Left renal pelvis (tissue), 4 donors: ENCODE data around the gene RTF1. TPM values are rescaled to one million over a fixed set of nuclear protein-coding genes. Genes with fewer than 3 reads are reported as not detected.

Experiments used
- polyA plus RNA-seq, 4 donors: library from polyadenylated mRNA; unstranded; fragments of 120-200 nt; gene quantifications; one replicate each; pipeline ENCODE4 v1.2.1, GENCODE V29; 2013; ENCODE audit not compliant: insufficient read length in 4 of 4

Gene RTF1
- polyA plus RNA-seq, 4 donors, result 71.7 to 80.7 (median 73.4) TPM

Other genes with a start within 250 kb of the RTF1 start
- not detected for gene EXD1, start 186.3 kb upstream of the RTF1 start, polyA plus RNA-seq
- 10 to 100 TPM; 40.7 to 72.0 (median 61.7) TPM for gene CHP1, start 185.8 kb upstream of the RTF1 start, polyA plus RNA-seq
- gene OIP5, start 84.5 kb upstream of the RTF1 start, polyA plus RNA-seq, result 1 to 10 TPM; 7.5 to 9.6 (median 9.0) TPM
- 100 to 1,000 TPM in 1 of 4 donors, 10 to 100 TPM in 3; 89.9 to 101 (median 92.3) TPM for gene NUSAP1, start 84.2 kb upstream of the RTF1 start, polyA plus RNA-seq
- 10 to 100 TPM; 17.4 to 31.5 (median 24.7) TPM for gene NDUFAF1, start 14.6 kb upstream of the RTF1 start, polyA plus RNA-seq
- under 1 TPM; 0.53 to 0.95 (median 0.63) TPM for gene ITPKA, start 76.8 kb downstream of the RTF1 start, polyA plus RNA-seq
- gene LTK, start 96.7 kb downstream of the RTF1 start, polyA plus RNA-seq, result 1 to 10 TPM in 3 of 4 donors, under 1 TPM in 1; 0.64 to 3.4 (median 2.0) TPM
- 10 to 100 TPM; 20.2 to 38.9 (median 32.2) TPM for gene RPAP1, start 127.2 kb downstream of the RTF1 start, polyA plus RNA-seq
- gene TYRO3, start 142.1 kb downstream of the RTF1 start, polyA plus RNA-seq, result 100 to 1,000 TPM in 3 of 4 donors, 10 to 100 TPM in 1; 79.4 to 162 (median 138) TPM
- gene MGA, start 243.3 kb downstream of the RTF1 start, polyA plus RNA-seq, result 10 to 100 TPM; 26.8 to 37.2 (median 34.3) TPM